Hepatocyte (in vitro differentiated cells): ENCODE measurements around the gene GOLGA2. TPM values are rescaled to one million over a fixed set of nuclear protein-coding genes. Genes with fewer than 3 reads are reported as not detected.

Experiments
- DNase-seq: peaks from one replicate; pipeline ENCODE4 v3.0.0-alpha.2; 2016; ENCODE audit warnings: low spot score
- H2AFZ ChIP-seq: fragments of 200-600 bp; sonication (generic); 2 replicates; pipeline ENCODE4 v1.6.0; 2016; ENCODE audit warnings: antibody characterized with exemption, mild to moderate bottlenecking
- H3K27ac ChIP-seq: fragments of 200-600 bp; sonication (generic); 2 replicates; pipeline ENCODE4 v1.5.1; 2016; ENCODE audit warnings: mild to moderate bottlenecking
- H3K27me3 ChIP-seq: fragments of 200-600 bp; sonication (generic); 2 replicates; pipeline ENCODE4 v1.6.1; 2016
- H3K36me3 ChIP-seq: fragments of 200-600 bp; sonication (generic); replicated peaks from 2 replicates; pipeline ENCODE4 v1.5.1; 2016; ENCODE audit warnings: low read depth; ENCODE audit not compliant: insufficient read depth
- H3K4me1 ChIP-seq: fragments of 200-600 bp; sonication (generic); 2 replicates; pipeline ENCODE4 v1.5.1; 2016; ENCODE audit warnings: mild to moderate bottlenecking, moderate library complexity; ENCODE audit not compliant: insufficient read depth
- H3K4me2 ChIP-seq: fragments of 200-600 bp; sonication (generic); 2 replicates; pipeline ENCODE4 v1.6.0; 2016
- H3K4me3 ChIP-seq: fragments of 200-600 bp; sonication (generic); 2 replicates; pipeline ENCODE4 v1.5.1; 2016; ENCODE audit warnings: mild to moderate bottlenecking
- H3K79me2 ChIP-seq: fragments of 200-600 bp; sonication (generic); 2 replicates; pipeline ENCODE4 v1.6.0; 2017; ENCODE audit warnings: mild to moderate bottlenecking
- H3K9me2 ChIP-seq: fragments of 200-600 bp; sonication (generic); replicated peaks from 2 replicates; pipeline ENCODE4 v1.6.0; 2017; ENCODE audit warnings: mild to moderate bottlenecking; ENCODE audit not compliant: insufficient read depth
- H3K9me3 ChIP-seq: fragments of 200-600 bp; sonication (generic); 2 replicates; pipeline ENCODE4 v1.5.1; 2016; ENCODE audit warnings: low read depth, mild to moderate bottlenecking
- H4K20me1 ChIP-seq: fragments of 200-600 bp; sonication (generic); 2 replicates; pipeline ENCODE4 v1.6.0; 2016; ENCODE audit warnings: mild to moderate bottlenecking; ENCODE audit not compliant: insufficient read depth, poor library complexity, severe bottlenecking
- CTCF ChIP-seq: fragments of 200-600 bp; sonication (generic); IDR thresholded peaks from 2 replicates; pipeline ENCODE4 v1.5.1; 2016; ENCODE audit warnings: antibody characterized with exemption, mild to moderate bottlenecking; ENCODE audit not compliant: poor library complexity
- EZH2 ChIP-seq: fragments of 200-600 bp; sonication (generic); IDR thresholded peaks from 2 replicates; pipeline ENCODE4 v1.6.1; 2016; ENCODE audit warnings: antibody characterized with exemption, mild to moderate bottlenecking, borderline replicate concordance
- EZH2phosphoT487 ChIP-seq: fragments of 200-600 bp; sonication (generic); IDR thresholded peaks from one replicate; pipeline ENCODE4 v1.6.1; 2018; ENCODE audit warnings: antibody characterized with exemption, mild to moderate bottlenecking, low read depth, moderate library complexity; ENCODE audit not compliant: unreplicated experiment, severe bottlenecking
- WGBS: methylation state at CpG from one replicate; pipeline ENCODE4 v1.1.6; 2016; ENCODE audit warnings: low lambda C conversion rate; ENCODE audit errors: missing lambda C conversion rate; 5-methylcytosine and 5-hydroxymethylcytosine counted together
- polyA plus RNA-seq: library from polyadenylated mRNA; unstranded; fragments of >200 nt; fragmentation: Nextera tagmentation; extraction: Ambion mirVana; gene quantifications from 2 replicates; pipeline ENCODE4 v1.2.1, GENCODE V29; 2016
- total RNA-seq: library from RNA; depleted of rRNA; stranded (reverse); fragments of >200 nt; gene quantifications from 2 replicates; pipeline ENCODE4 v1.2.3, GENCODE V29; 2014

The GOLGA2 gene
- total and polyA plus RNA-seq, 2 experiments from 2014 or later = 37.6 to 79.9 TPM

- peak within 1 kb of the TSS; percentile 94 for H3K4me2 ChIP-seq
- peaks cover 18% of the 10 kb centered on the region for H3K4me1 ChIP-seq
- H4K20me1 ChIP-seq = peaks cover 6% of the 10 kb centered on the region
- H2AFZ ChIP-seq = peak within 1 kb of the TSS; percentile 51
- WGBS = 3% methylated on average over 24 of the region's 38 CpGs
- peak within 1 kb of the TSS; percentile 90 for H3K4me3 ChIP-seq
- no peaks in the 10 kb centered on the region for H3K9me3 ChIP-seq
- H3K27ac ChIP-seq = peak within 1 kb of the TSS; percentile 98
- no peaks in the 10 kb centered on the region for H3K36me3 ChIP-seq
- no peaks in the 10 kb centered on the region for H3K27me3 ChIP-seq
- DNase-seq = peak; percentile 100
- no peaks in the 10 kb centered on the region for H3K9me2 ChIP-seq
- TF ChIP-seq EZH2phosphoT487 = no peak
- TF ChIP-seq EZH2 = no peak
- TF ChIP-seq CTCF = no peak
- H3K79me2 ChIP-seq = peaks cover 58% of the 10 kb centered on the region
Measured at GRCh38 chr9:128276008-128276573, 284 bp upstream of the GOLGA2 start, which contains the start of gene SWI5. TSS of gene SWI5 (plus strand) at chr9:128276276.

DNA sequence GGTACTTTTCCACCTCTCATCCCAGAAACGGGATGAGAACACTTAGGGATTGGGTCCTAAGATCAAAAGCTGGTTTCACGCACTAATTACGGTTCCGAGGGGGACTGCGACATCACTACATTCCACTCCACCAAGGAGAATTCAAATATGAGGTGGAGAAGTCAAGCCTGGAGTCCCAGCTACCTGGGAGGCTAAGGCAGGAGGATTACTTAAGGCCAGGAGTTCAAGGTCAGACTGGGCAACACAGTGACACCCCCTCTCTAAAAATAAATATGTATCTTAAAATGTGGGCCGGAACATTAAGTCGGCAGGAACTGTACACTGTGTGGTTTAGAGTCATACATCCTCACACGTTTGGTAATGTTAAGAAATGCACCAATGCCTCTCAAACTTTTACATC lies 1.6 kb downstream of the GOLGA2 start:
- H3K27me3 ChIP-seq = no peaks in the 10 kb centered on the region
- peaks cover 6% of the 10 kb centered on the region for H4K20me1 ChIP-seq
- WGBS = 83% methylated on average over 8 of the region's 8 CpGs
- no peak for TF ChIP-seq EZH2phosphoT487
- no peak for TF ChIP-seq CTCF
- no peak for TF ChIP-seq EZH2
- H3K4me2 ChIP-seq = peak overlapping the region; percentile 94
- H3K27ac ChIP-seq = peak overlapping the region; percentile 98
- no peaks in the 10 kb centered on the region for H3K9me3 ChIP-seq
- H2AFZ ChIP-seq = no peak overlapping the region
- no peak overlapping the region for H3K4me3 ChIP-seq
- no peaks in the 10 kb centered on the region for H3K9me2 ChIP-seq
- DNase-seq = no peak
- H3K36me3 ChIP-seq = no peaks in the 10 kb centered on the region
- H3K79me2 ChIP-seq = peaks cover 60% of the 10 kb centered on the region
- H3K4me1 ChIP-seq = peaks cover 18% of the 10 kb centered on the region

DNA sequence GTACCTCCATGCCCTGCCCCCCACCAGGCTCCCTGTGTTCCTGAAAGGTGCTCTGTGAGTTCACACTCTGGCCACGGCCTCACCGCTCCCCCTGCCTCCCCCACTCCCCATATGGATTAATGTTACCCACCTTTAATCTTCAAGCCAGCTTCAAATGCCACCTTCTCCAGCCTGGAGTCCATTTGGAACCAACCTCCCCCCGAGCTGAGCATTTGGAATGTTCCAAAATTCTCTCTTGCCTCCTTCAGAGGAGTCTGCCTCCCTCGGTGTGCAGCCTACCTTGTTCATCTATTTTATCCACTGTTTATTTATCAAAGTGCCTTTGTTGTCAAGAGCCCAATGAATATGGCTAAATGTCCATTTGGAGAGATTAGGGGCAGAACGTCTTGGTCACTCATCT lies 4.3 kb downstream of the GOLGA2 start:
- no peak for DNase-seq
- Histone ChIP-seq H3K27ac (no peak overlapping the region), H3K4me1 (peaks cover 11% of the 10 kb centered on the region), H3K9me2 (no peaks in the 10 kb centered on the region), H3K79me2 (peaks cover 43% of the 10 kb centered on the region), H4K20me1 (peaks cover 6% of the 10 kb centered on the region), H3K36me3 (no peaks in the 10 kb centered on the region), H3K4me2 (no peak overlapping the region), H2AFZ (no peak overlapping the region), H3K27me3 (no peaks in the 10 kb centered on the region), H3K4me3 (no peak overlapping the region), H3K9me3 (no peaks in the 10 kb centered on the region)
- TF ChIP-seq EZH2 (no peak), CTCF (no peak), EZH2phosphoT487 (no peak)
- WGBS = 87% methylated on average over 5 of the region's 5 CpGs
